GM23338 (cell line): ENCODE results near the gene GRB14. TPM values are rescaled to one million over a fixed set of nuclear protein-coding genes. Genes with fewer than 3 reads are reported as not detected.

Experiments used
- ATAC-seq: fragments of 200-7000 bp; cut with Tn5 transposase; 3 replicates; pipeline ENCODE4 v1.9.1; 2020
- DNase-seq: peaks from one replicate; pipeline ENCODE4 v3.0.0-alpha.2; 2015; ENCODE audit warnings: low spot score
- H2AFZ ChIP-seq: fragments of 200-600 bp; sonication (generic); 2 replicates; pipeline ENCODE4 v1.8.0; 2016; ENCODE audit warnings: antibody characterized with exemption, mild to moderate bottlenecking, moderate library complexity
- H3F3A ChIP-seq: fragments of 200-600 bp; sonication (generic); replicated peaks from 2 replicates; pipeline ENCODE4 v1.8.0; 2017; ENCODE audit warnings: antibody characterized with exemption, mixed run types, low read depth
- H3K27ac ChIP-seq: fragments of 200-600 bp; sonication (generic); 2 replicates; pipeline ENCODE4 v1.6.1; 2016; ENCODE audit warnings: low read depth
- H3K27me3 ChIP-seq: fragments of 200-600 bp; sonication (generic); 2 replicates; pipeline ENCODE4 v1.8.0; 2016; ENCODE audit warnings: mild to moderate bottlenecking, mixed run types, moderate library complexity; ENCODE audit not compliant: insufficient read depth
- H3K36me3 ChIP-seq: fragments of 200-600 bp; sonication (generic); 2 replicates; pipeline ENCODE4 v1.8.0; 2016; ENCODE audit warnings: mild to moderate bottlenecking; ENCODE audit not compliant: insufficient read depth
- H3K4me1 ChIP-seq: fragments of 200-600 bp; sonication (generic); 2 replicates; pipeline ENCODE4 v1.8.0; 2016; ENCODE audit warnings: mild to moderate bottlenecking, moderate library complexity; ENCODE audit not compliant: insufficient read depth
- H3K4me2 ChIP-seq: fragments of 200-600 bp; sonication (generic); 2 replicates; pipeline ENCODE4 v1.7.1; 2017; ENCODE audit warnings: mixed run types
- H3K4me3 ChIP-seq: fragments of 200-600 bp; sonication (generic); 2 replicates; pipeline ENCODE4 v1.6.1; 2016; ENCODE audit warnings: mixed run types
- H3K79me2 ChIP-seq: fragments of 200-600 bp; sonication (generic); replicated peaks from 2 replicates; pipeline ENCODE4 v1.8.0; 2017; ENCODE audit warnings: mild to moderate bottlenecking; ENCODE audit not compliant: insufficient read depth
- H3K9me2 ChIP-seq: fragments of 200-600 bp; sonication (generic); 2 replicates; pipeline ENCODE4 v1.8.0; 2017; ENCODE audit not compliant: insufficient read depth
- H4K20me1 ChIP-seq: fragments of 200-600 bp; sonication (generic); replicated peaks from 2 replicates; pipeline ENCODE4 v1.8.0; 2017; ENCODE audit warnings: mild to moderate bottlenecking; ENCODE audit not compliant: insufficient read depth
- H3K27ac Mint-ChIP-seq: 2 replicates; pipeline ENCODE4 v1.8.0; 2020; ENCODE audit warnings: inconsistent platforms, mild to moderate bottlenecking, moderate library complexity, mixed read lengths
- H3K27me3 Mint-ChIP-seq: 3 replicates; pipeline ENCODE4 v1.8.0; 2022; ENCODE audit warnings: low read depth, mild to moderate bottlenecking, moderate library complexity, mixed read lengths, inconsistent platforms; ENCODE audit not compliant: insufficient read depth, poor library complexity
- H3K36me3 Mint-ChIP-seq: 3 replicates; pipeline ENCODE4 v1.8.0; 2021; ENCODE audit warnings: low read depth, mild to moderate bottlenecking, inconsistent platforms, moderate library complexity, mixed read lengths
- H3K4me1 Mint-ChIP-seq: 3 replicates; pipeline ENCODE4 v1.8.0; 2020; ENCODE audit warnings: mild to moderate bottlenecking, inconsistent platforms, mixed read lengths
- H3K4me3 Mint-ChIP-seq: 3 replicates; pipeline ENCODE4 v1.8.0; 2021; ENCODE audit warnings: moderate library complexity, mild to moderate bottlenecking, inconsistent platforms, mixed read lengths
- H3K9me3 Mint-ChIP-seq: 3 replicates; pipeline ENCODE4 v1.8.0; 2020; ENCODE audit warnings: moderate library complexity, mild to moderate bottlenecking, inconsistent platforms, mixed read lengths
- CREB1 ChIP-seq: fragments of 250-450 bp; sonication (Bioruptor Pico); IDR thresholded peaks from 2 replicates; pipeline ENCODE4 v1.5.0; 2020; ENCODE audit warnings: low read depth, mild to moderate bottlenecking, moderate library complexity
- CTCF ChIP-seq, 2 experiments: fragments of 200-600 bp in 1 of 2; sonication (generic) in 1 of 2; conservative IDR thresholded peaks; 2 replicates each; pipeline versions ENCODE4 v1.5.1 to v1.6.1; 2016 to 2017; ENCODE audit warnings: antibody characterized with exemption in 2 of 2, low read depth in 2 of 2, mild to moderate bottlenecking in 2 of 2, moderate library complexity in 1 of 2
- EZH2 ChIP-seq: fragments of 200-600 bp; sonication (generic); IDR thresholded peaks from one replicate; pipeline ENCODE4 v1.8.0; 2017; ENCODE audit warnings: antibody characterized with exemption, mild to moderate bottlenecking, low read depth; ENCODE audit not compliant: unreplicated experiment
- EZH2phosphoT487 ChIP-seq: fragments of 200-600 bp; sonication (generic); IDR thresholded peaks from one replicate; pipeline ENCODE4 v1.8.1; 2018; ENCODE audit warnings: antibody characterized with exemption; ENCODE audit not compliant: unreplicated experiment
- JUNB ChIP-seq: IDR thresholded peaks from one replicate; pipeline ENCODE4 v1.6.1; 2016; ENCODE audit warnings: antibody characterized with exemption; ENCODE audit not compliant: unreplicated experiment
- NANOG ChIP-seq: IDR thresholded peaks from 2 replicates; pipeline ENCODE4 v1.6.1; 2016; ENCODE audit warnings: antibody characterized with exemption, borderline replicate concordance
- POLR2AphosphoS5 ChIP-seq: IDR thresholded peaks from 2 replicates; pipeline ENCODE4 v1.6.1; 2016; ENCODE audit warnings: antibody characterized with exemption, low read depth
- REST ChIP-seq: IDR thresholded peaks from one replicate; pipeline ENCODE4 v1.6.1; 2018; ENCODE audit warnings: antibody characterized with exemption; ENCODE audit not compliant: unreplicated experiment
- STAT1 ChIP-seq: IDR thresholded peaks from one replicate; pipeline ENCODE4 v1.6.1; 2016; ENCODE audit warnings: antibody characterized with exemption; ENCODE audit not compliant: unreplicated experiment
- ZNF114 ChIP-seq: fragments of 250-450 bp; sonication (Bioruptor Pico); IDR thresholded peaks from 2 replicates; pipeline ENCODE4 v1.5.0; 2020; ENCODE audit warnings: mild to moderate bottlenecking, moderate library complexity
- ZNF331 ChIP-seq: fragments of 250-450 bp; sonication (Bioruptor Pico); IDR thresholded peaks from 2 replicates; pipeline ENCODE4 v1.5.0; 2020; ENCODE audit warnings: low read depth, mild to moderate bottlenecking, moderate library complexity
- ZNF462 ChIP-seq: fragments of 250-450 bp; sonication (Bioruptor Pico); IDR thresholded peaks from 2 replicates; pipeline ENCODE4 v1.5.0; 2020; ENCODE audit warnings: mild to moderate bottlenecking, moderate library complexity
- polyA plus RNA-seq: library from polyadenylated mRNA; unstranded; fragments of >200 nt; fragmentation: Nextera tagmentation; extraction: Ambion mirVana; gene quantifications from 2 replicates; pipeline ENCODE4 v1.2.1, GENCODE V29; 2016
- total RNA-seq: library from RNA; depleted of rRNA; stranded (reverse); fragments of >200 nt; shearing (Covaris generic); gene quantifications from 2 replicates; pipeline ENCODE4 v1.2.3, GENCODE V29; 2014
- TF ChIP-seq, protein P1 (sequence below): IDR thresholded peaks from 2 replicates; pipeline ENCODE4 v1.6.1; 2016; ENCODE audit warnings: antibody characterized with exemption

GRB14 gene
- total and polyA plus RNA-seq, 2 experiments from 2014 or later: 16.0 to 28.9 TPM

- Histone ChIP-seq H3K27me3 (no peaks in the 10 kb centered on the region), H3K4me2 (no peak overlapping the region), H3K79me2 (no peaks in the 10 kb centered on the region), H4K20me1 (no peaks in the 10 kb centered on the region), H2AFZ (no peak overlapping the region), H3K36me3 (no peaks in the 10 kb centered on the region), H3K27ac (no peak overlapping the region), H3K9me2 (no peaks in the 10 kb centered on the region), H3K4me1 (no peaks in the 10 kb centered on the region), H3K4me3 (no peak overlapping the region), H3F3A (no peaks in the 10 kb centered on the region)
- ATAC-seq (no peak), DNase-seq (no peak)
- no peak overlapping the region for H3K4me3 Mint-ChIP-seq
- H3K4me1 Mint-ChIP-seq: peaks cover 3% of the 10 kb centered on the region; the same call in 1 of the 3 replicates
- no peaks in the 10 kb centered on the region for H3K36me3 Mint-ChIP-seq
- no peak overlapping the region for H3K27ac Mint-ChIP-seq
- TF ChIP-seq CREB1 (CRISPR knock-in tag): no peak
- TF ChIP-seq POLR2AphosphoS5: no peak
- TF ChIP-seq, protein P1, sequence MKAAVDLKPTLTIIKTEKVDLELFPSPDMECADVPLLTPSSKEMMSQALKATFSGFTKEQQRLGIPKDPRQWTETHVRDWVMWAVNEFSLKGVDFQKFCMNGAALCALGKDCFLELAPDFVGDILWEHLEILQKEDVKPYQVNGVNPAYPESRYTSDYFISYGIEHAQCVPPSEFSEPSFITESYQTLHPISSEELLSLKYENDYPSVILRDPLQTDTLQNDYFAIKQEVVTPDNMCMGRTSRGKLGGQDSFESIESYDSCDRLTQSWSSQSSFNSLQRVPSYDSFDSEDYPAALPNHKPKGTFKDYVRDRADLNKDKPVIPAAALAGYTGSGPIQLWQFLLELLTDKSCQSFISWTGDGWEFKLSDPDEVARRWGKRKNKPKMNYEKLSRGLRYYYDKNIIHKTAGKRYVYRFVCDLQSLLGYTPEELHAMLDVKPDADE: no peak
- no peak for TF ChIP-seq NANOG
- no peak for TF ChIP-seq ZNF462 (CRISPR knock-in tag)
- no peak for TF ChIP-seq JUNB
- no peak for TF ChIP-seq CTCF (conservative IDR thresholded peaks at IDR 0.05; ENCODE audit: low read depth in 2 of 2)
- TF ChIP-seq ZNF114: no peak
- no peak for TF ChIP-seq EZH2
- TF ChIP-seq STAT1: no peak
- TF ChIP-seq EZH2phosphoT487: no peak
- TF ChIP-seq REST: no peak
- no peak for TF ChIP-seq ZNF331
- H3K27me3 Mint-ChIP-seq: peaks cover 4% of the 10 kb centered on the region
- H3K9me3 Mint-ChIP-seq: no peaks in the 10 kb centered on the region
These were observed 58.6 kb downstream of the GRB14 start for GRCh38 chr2:164562666-164563065.
